ENCODE measurements around the gene DNAAF9. TPM values are rescaled to one million over a fixed set of nuclear protein-coding genes. Genes with fewer than 3 reads are reported as not detected.

Gene DNAAF9
- total and polyA plus RNA-seq, 2 of the 4 experiments (the other 2 are of a cell fraction): 7.9 to 8.2 TPM

DNA sequence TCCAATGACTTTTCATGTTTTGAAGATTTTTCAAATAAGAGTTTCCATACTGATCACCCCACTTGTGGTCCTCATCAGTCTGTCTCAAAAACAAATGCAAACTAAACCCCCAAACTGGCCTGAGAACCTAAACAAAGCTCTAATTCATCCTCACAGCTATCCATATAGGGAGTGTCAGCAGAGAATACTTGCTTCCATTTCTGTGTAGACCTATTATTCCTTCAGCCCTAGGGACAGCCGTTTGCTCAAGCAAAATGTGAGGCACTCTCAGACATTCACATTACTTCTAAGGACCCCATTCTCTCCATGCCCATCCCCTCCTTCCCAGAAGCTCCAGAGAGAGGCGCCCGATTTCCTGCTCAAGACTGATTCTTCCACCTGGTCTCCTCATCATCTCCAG is 24.6 kb downstream of the DNAAF9 start:
- H3K9me1 ChIP-seq (ENCODE audit: insufficient read depth, low read length): peaks cover 21% of the 10 kb centered on the region
- no peak overlapping the region for H2BK15ac ChIP-seq (ENCODE audit: low read depth, low read length)
- no peak overlapping the region for H3K14ac ChIP-seq (replicated peaks; ENCODE audit: low read depth, low read length)
- peaks cover 12% of the 10 kb centered on the region for H3K36me3 ChIP-seq (ENCODE audit: control insufficient read depth, insufficient read depth, low read length)
- H4K91ac ChIP-seq (ENCODE audit: insufficient read depth, low read depth, low read length): no peak overlapping the region
- H3K56ac ChIP-seq (ENCODE audit: extremely low read depth, insufficient read depth, low read length): no peak overlapping the region
- H2AK9ac ChIP-seq (replicated peaks; ENCODE audit: low read depth, low read length, poor library complexity): no peak overlapping the region
- peaks cover 10% of the 10 kb centered on the region for H3K4me1 ChIP-seq (ENCODE audit: control insufficient read depth, insufficient read depth, low read length)
- peaks cover 61% of the 10 kb centered on the region for H4K20me1 ChIP-seq (ENCODE audit: insufficient read depth, low read length)
- ATAC-seq (ENCODE audit: low read depth) (no peak), DNase-seq (no peak)
- no peak overlapping the region for H3K4ac ChIP-seq (ENCODE audit: low read depth, low read length)
- no peak overlapping the region for H2BK20ac ChIP-seq (ENCODE audit: low read depth, low read length)
- H3K4me2 ChIP-seq (ENCODE audit: low read depth, low read length): no peak overlapping the region
- H3K79me1 ChIP-seq (ENCODE audit: low read depth in 1 of 2, low read length in 2 of 2): peaks cover 36 to 80% of the 10 kb centered on the region in 2 experiments
- H4K8ac ChIP-seq (ENCODE audit: low read depth in 2 of 2, low read length in 2 of 2): no peak overlapping the region
- no peak overlapping the region for H3K9ac ChIP-seq (ENCODE audit: low read depth, low read length)
- no peak overlapping the region for H2BK5ac ChIP-seq (ENCODE audit: low read depth, low read length, poor library complexity, severe bottlenecking)
- H3K9me3 ChIP-seq (ENCODE audit: control insufficient read depth, insufficient read depth, low read length): peaks cover 2% of the 10 kb centered on the region; the same call in 1 of the 2 replicates
- H3K18ac ChIP-seq (ENCODE audit: low read depth, low read length): no peak overlapping the region
- H3K27ac ChIP-seq (ENCODE audit: insufficient read depth, low read length): no peak overlapping the region
- in situ Hi-C loops (cut with MboI; ENCODE audit: low sequenced_read_pairs): no loop called here
- H3K23ac ChIP-seq (ENCODE audit: low read depth, low read length): no peak overlapping the region
- dilution Hi-C loops (cut with HindIII; ENCODE audit: low sequenced_read_pairs, unreplicated experiment): no loop called here
- no peak overlapping the region for H4K5ac ChIP-seq (ENCODE audit: low read depth, low read length)
- no peak overlapping the region for H2AK5ac ChIP-seq (ENCODE audit: low read depth, low read length)
- H3K27me3 ChIP-seq (ENCODE audit: control insufficient read depth, insufficient read depth, low read length): no peaks in the 10 kb centered on the region
- BruUV-seq (replicated peaks): no TSS peak
- H3K4me3 ChIP-seq (ENCODE audit: insufficient read depth, low read depth, low read length): no peak overlapping the region
- POLR2A ChIA-PET (ENCODE audit: unreplicated experiment): no interaction called here
- TF ChIP-seq CEBPB (IDR thresholded peaks at IDR 0.05; ENCODE audit: low read depth, low read length): no peak
- CTCF ChIA-PET: no interaction called here
- WGBS, 2 experiments (ENCODE audit: extremely low coverage in 2 of 2, insufficient read length in 1 of 2): 88% methylated on average over 1 of the region's 3 CpGs; no CpG with 5 or more reads in 1 of the 2 experiments
- no peak overlapping the region for H2BK120ac ChIP-seq (ENCODE audit: low read depth, low read length)
- H2AFZ ChIP-seq (replicated peaks; ENCODE audit: low read length, poor library complexity): no peak overlapping the region
- intact Hi-C loops (cut with micrococcal nuclease): no loop called here

Measured in IMR-90 (cell line).